HG03103 (cell line): Measurements from ENCODE around the gene LCE5A.
"Not testable (repeated sequence)": the region's sequence is repeated elsewhere in the genome, so short reads cannot be mapped to it uniquely, and the experiment has no call there.

ENCODE experiments used
- ATAC-seq: cut with Tn5 transposase; IDR thresholded peaks from one replicate; pipeline ENCODE4 v1.9.1; 2021; ENCODE audit warnings: low read depth; ENCODE audit not compliant: unreplicated experiment

The LCE5A gene, protein sequence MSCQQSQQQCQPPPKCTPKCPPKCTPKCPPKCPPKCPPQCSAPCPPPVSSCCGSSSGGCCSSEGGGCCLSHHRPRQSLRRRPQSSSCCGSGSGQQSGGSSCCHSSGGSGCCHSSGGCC

DNA sequence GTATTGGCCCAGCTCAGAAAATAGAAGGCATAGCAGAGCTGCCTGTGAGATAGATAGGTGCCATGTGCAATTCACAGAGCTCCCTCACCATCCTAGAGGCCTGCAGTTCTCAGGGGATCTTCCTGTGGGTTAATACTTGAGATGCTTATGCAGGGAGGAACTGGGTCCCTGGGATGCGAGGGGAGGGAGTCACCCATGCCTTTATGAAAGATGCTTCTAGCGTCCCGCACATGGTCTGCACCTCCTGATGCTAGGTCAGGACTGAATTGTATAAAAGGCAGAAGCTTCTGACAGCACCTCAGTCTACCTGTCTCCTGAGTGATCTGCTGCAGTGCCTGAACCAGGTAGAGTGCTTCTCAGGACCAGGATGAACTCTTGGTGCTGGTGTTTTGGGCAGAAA, at the start of gene LCE5A:
LCE5A (plus strand) TSS at position 301 of the 400 bp plus-strand sequence. CDS start 732 bp downstream, outside the sequence.
- ATAC-seq: no peak

DNA sequence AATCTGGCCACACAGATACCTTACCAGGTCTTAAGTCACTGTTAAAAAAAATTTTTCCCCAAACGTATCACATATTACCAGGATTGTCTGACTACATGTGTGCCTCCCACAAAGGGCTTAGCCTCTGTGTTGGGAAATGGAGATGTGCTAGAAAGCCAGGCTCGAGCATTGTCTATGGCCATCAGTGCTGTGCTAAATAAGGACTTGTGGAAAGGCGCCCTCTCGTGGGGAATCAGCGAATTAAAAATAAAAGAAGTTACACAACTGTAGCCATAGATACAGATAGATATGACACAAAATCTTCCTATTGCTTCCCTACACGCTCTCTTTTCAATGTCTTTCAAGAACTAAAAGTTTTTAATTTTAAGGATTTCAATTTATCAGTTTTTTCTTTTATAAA, 49.1 kb upstream of the LCE5A start:
- ATAC-seq: no peak

GRCh38 chr1:152462636-152463035, 48.0 kb upstream of the LCE5A start:
- ATAC-seq: no peak

GRCh38 chr1:152466217-152466616, 44.4 kb upstream of the LCE5A start:
- no peak for ATAC-seq

DNA sequence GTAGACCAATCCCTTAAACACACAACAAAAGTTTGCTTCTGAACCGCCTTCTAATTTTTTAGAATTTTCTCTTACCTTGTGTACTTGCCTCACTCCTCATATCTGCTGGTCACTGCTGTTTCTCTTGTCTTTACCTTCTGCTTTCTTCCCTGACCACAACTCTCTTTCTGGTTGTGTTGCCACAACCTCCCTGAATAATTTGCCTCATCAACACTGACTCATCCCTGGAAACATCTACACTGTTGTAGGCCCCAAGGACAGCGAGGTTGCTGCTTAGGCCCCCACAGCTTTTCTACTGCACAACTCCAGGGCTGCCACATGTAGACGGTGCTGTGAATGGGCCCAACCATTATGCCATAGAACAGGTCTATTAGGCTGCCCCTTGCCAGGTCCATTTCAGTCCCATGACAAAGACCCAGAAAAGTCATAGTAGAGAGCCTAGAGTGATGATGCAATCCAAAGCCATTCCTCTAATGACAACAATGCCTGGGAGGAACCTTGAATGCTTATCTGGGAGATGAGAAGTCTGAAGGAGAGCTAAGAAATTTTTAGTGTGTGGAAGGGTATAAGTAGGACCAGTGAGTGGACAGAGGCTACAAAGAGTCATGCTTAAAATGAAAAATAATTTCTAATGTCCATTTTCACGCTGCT, 36.6 kb upstream of the LCE5A start:
- ATAC-seq: no peak

DNA sequence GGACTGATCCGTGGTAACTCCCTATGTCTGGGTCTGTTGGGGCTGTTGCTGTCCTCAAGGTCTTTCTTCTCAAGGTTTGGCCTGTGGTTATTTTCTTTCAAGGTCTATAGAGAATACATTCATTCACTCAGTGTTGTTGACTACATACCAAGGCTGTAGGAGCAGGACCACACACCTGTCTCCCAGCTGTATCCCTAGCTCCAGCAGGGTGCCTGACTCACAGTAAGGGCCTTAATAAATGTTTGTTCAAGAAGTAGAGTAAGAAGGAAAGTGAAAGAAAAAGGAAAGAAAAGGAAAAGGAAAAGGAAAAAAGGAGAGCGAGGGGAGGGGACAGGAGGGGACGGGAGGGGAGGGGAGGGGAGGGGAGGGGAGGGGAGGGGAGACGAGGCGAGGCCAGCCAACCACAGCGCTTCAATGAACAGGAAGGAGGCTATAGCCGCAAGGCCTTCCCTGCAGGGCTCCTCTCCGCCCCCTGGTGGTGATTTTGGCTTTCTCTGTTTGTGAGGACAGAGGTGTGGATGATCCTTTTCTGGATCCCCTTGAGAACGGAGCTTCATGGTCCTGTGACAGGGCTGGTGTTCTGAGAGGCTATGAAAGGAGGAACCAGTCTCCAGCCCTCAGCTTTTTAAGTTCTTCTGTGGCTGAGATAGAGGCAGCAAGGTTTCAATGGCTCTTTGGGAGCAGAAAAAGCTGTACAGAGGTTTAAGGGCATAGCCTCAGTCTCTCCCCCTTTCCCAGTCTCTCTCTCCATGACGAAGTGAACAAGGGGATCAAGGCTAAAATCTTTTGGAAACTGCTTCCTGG, 30.6 kb upstream of the LCE5A start:
- ATAC-seq: no peak

DNA sequence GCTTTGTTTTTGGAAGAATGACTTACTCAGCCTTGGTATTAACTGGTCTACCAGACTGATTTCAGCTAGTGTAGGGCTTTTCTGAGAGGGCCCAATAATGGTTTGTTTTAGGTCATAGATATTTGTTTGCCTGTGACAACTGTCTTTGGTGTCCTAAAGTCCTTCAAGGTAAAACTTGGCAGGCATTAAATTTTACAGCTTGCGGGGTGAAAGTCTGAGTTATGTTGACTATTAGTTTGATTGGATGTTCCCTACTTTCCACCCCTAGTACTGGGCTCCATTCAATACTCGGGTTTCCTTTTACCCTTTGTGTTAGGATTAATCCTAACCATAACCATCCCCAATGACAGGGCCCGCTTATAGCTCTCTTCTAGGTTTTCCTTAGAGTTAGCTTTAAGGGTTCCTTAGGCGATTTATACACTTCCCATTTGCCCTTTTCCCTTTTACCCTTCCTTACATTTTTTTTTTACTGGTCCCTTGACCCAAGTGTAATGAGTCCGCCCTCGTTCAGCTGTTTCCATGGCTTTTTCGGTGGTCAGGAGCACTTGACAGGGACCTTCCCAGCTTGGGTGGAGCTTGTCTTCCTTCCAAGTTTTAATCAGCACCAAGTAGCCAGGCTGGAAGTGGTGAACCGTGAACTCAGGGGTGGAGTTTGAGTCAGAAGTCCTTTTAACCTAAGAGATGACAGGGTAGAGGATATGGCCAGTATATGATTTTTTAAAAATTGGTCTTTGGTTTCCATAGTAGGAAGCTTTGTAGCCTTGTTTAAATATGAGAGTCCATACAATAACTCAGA, 28.5 kb upstream of the LCE5A start:
- no peak for ATAC-seq

- no peak for ATAC-seq
Observed at GRCh38 chr1:152486400-152487006, 24.1 kb upstream of the LCE5A start.

GRCh38 chr1:152487871-152488270, 22.7 kb upstream of the LCE5A start:
- no peak for ATAC-seq

DNA sequence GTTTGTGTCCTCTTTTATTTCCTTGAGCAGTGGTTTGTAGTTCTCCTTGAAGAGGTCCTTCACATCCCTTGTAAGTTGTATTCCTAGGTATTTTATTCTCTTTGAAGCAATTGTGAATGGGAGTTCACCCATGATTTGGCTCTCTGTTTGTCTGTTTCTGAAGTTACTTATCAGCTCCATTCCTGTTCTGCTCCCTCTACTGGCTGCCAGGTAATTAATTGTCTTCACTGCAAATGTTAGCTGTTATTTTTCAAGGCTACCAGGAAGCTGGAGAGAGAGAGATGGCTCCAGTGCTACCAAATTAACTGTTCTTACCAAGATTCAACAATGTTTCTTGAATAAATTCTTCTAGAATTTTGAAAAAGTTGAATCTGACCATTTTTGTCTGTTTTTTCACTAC, 19.1 kb upstream of the LCE5A start:
- not testable (repeated sequence) for ATAC-seq

- no peak for ATAC-seq
Observed at GRCh38 chr1:152495066-152495675, 15.4 kb upstream of the LCE5A start.

- ATAC-seq: no peak
Observed at GRCh38 chr1:152497273-152497672, 13.3 kb upstream of the LCE5A start.

GRCh38 chr1:152501704-152502103, 8.9 kb upstream of the LCE5A start:
- no peak for ATAC-seq

DNA sequence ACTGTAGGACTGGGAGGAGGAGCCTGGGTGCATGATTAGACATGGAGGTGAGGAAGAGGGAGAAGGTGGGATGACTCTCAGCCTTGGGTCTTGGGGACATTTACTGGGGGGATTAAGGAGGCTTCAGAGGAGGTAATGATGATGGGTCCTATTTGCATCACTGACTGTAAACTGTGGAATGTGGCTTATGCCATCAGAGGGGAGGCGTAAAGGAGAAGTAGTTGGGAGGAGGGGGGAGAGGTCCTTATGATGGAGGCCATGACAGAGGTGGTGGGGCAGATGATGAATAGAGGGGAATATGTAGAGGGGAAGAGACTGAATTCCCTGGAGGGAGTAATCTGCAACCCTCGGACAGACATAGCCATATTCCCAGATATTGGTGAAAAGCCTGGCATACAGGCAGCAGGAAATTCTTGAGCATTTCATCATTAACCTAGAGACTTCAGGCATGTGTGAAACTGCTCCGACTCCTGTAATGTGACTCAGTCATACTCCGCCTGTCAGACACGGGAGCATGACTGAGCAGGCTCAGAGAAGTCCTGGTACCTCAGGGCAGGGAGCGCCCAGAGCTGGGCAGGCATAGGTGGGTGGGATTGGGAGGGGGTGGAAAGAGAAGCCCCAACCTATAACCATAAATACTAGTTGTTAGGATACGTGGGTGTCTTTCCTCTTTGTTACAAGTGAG, 8.0 kb upstream of the LCE5A start:
- ATAC-seq: no peak

DNA sequence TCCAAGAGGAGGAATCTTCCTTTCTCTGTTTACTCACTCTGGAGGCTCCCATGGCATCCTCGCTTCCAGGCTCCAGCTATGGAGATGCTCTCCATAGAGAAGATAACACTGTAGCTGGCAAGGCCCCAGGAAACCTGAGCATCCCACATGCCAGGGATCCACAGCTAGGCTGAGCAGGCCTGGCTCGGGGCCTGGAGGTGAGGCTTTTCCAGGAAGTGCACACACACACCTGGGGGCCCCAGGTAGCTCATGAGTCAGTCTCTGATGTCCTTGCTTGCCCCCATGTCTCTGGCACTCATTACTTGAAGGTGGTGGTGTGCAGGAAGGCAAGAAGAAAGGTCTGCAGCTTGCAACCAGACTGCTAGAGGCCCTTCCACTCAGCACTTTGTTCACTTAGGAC, 5.5 kb upstream of the LCE5A start:
- ATAC-seq: no peak

DNA sequence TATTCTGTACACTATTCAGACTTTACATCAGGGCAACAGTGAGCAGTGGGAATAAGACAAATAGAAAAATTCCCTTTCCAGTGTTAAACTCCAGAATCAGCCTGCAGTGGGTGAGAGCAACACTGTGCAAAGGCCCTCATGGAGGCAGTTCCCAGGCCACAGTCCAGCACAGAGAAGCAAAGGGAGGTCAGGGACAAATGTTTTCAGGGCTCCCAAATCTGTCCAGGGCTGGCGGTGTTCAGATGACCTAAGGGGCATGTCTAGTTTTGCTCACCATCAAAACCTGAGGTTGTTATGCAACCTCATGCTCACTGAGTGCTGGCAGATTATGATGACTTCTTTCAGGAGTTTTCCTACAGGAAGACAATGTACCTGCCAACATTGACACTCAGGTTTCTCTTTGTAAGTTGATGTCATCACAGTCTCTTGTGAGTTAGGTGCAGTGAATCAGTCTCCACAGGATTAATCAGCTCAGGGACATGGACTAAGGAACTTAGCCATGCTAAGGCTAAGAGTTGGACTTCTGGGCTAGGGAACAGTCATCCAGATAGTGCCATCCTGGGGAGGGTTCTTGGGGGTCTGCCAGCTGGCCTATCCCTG, 3.6 kb upstream of the LCE5A start:
- no peak for ATAC-seq

DNA sequence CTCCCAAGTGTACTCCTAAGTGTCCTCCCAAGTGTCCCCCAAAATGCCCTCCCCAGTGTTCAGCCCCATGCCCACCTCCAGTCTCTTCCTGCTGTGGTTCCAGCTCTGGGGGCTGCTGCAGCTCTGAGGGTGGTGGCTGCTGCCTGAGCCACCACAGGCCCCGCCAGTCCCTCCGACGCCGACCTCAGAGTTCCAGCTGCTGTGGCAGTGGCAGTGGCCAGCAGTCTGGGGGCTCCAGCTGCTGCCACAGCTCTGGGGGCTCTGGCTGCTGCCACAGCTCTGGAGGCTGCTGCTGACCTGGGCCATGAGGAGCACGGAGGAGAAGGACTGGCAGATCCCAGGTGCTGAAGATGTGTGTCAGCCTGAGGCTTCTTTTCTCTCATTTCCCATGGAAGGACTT, 993 bp downstream of the LCE5A start:
- ATAC-seq: no peak

GRCh38 chr1:152513081-152513480, 2.5 kb downstream of the LCE5A start:
- ATAC-seq: no peak

DNA sequence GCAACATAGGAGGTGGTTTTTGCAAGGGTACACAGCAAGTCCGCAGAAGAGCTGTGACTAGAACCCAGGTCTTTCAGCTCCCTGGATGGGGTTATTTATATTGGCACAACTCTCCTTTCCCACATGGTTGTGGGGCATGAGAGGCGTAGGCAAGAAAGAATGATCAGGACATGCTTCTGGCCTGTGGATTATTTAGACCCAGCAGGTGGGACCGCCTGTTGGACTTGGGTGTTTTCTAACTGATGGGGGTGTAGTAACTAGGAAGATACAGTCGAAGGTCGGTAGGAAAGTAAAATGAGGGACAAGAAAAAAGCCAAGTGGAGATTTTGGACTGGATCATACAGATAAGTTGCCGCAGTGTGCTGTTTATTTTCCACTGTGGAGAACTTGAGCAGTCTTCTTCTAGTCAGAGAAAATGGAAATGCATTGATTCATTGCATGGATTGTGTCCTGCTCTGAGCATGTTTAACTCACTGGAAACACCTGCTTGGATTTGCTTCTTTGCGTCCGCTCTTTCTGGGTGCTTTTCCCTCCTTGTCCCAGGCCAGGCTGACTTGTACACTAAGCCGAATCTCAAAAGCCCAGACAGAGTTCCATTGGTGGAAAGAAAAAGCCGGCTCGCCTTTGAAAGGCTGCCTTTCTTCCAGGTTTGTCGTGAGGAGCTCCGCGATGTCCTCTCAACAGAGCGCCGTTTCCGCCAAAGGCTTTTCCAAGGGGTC, 4.3 kb downstream of the LCE5A start:
- ATAC-seq: no peak
